Activated effector memory CD4-positive, alpha-beta T cell treated with Interleukin-2 at 50 U/mL for 16 hours (primary cell): ENCODE data around the gene TMEM91.

Experiments used
- DNase-seq: peaks from one replicate; pipeline ENCODE4 v3.0.0-alpha.2; 2020

The TMEM91 gene

GRCh38 chr19:41412953-41413352 is 36.6 kb downstream of the TMEM91 start:
- DNase-seq = no peak

- no peak for DNase-seq
Observed at GRCh38 chr19:41413947-41414346, 37.6 kb downstream of the TMEM91 start.

- DNase-seq = no peak
Observed at GRCh38 chr19:41414461-41414860, 38.1 kb downstream of the TMEM91 start.

GRCh38 chr19:41415154-41415571 is 38.8 kb downstream of the TMEM91 start:
- DNase-seq = no peak

- no peak for DNase-seq
Observed at GRCh38 chr19:41416194-41416674, 39.9 kb downstream of the TMEM91 start.

- no peak for DNase-seq
Observed at GRCh38 chr19:41420101-41420880, 44.0 kb downstream of the TMEM91 start.

- DNase-seq = no peak
Observed at GRCh38 chr19:41421314-41421713, 45.0 kb downstream of the TMEM91 start.

GRCh38 chr19:41421973-41422372 is 45.6 kb downstream of the TMEM91 start:
- no peak for DNase-seq

GRCh38 chr19:41422456-41422855 is 46.1 kb downstream of the TMEM91 start:
- no peak for DNase-seq

- DNase-seq = no peak
Observed at GRCh38 chr19:41422955-41423354, 46.6 kb downstream of the TMEM91 start.

- no peak for DNase-seq
Observed at GRCh38 chr19:41424335-41425173, 48.2 kb downstream of the TMEM91 start.

- DNase-seq = no peak
Observed at GRCh38 chr19:41425174-41426115, 49.1 kb downstream of the TMEM91 start.

- no peak for DNase-seq
Observed at GRCh38 chr19:41426116-41426841, 49.9 kb downstream of the TMEM91 start.

GRCh38 chr19:41426952-41427646 is 50.8 kb downstream of the TMEM91 start, which contains the start of gene B3GNT8:
Gene B3GNT8 (minus strand): TSS chr19:41427374. CDS start chr19:41426778, 596 bp downstream.
- peak; percentile 28 for DNase-seq

GRCh38 chr19:41427647-41428480 is 51.5 kb downstream of the TMEM91 start:
- peak; percentile 38 for DNase-seq

GRCh38 chr19:41428481-41428859 is 52.1 kb downstream of the TMEM91 start:
- DNase-seq = no peak

GRCh38 chr19:41430922-41431321 is 54.6 kb downstream of the TMEM91 start:
- no peak for DNase-seq

- no peak for DNase-seq
Observed at GRCh38 chr19:41431426-41432386, 55.4 kb downstream of the TMEM91 start.

- no peak for DNase-seq
Observed at GRCh38 chr19:41433171-41433570, 56.8 kb downstream of the TMEM91 start.
